Natural killer cell (primary cell): ENCODE measurements around the gene CMTM3. TPM values are rescaled to one million over a fixed set of nuclear protein-coding genes. Genes with fewer than 3 reads are reported as not detected.

Source experiments
- ATAC-seq, 3 donors: fragments of 150-1000 bp in 2 of 3; fragments of 200-7000 bp in 1 of 3; cut with Tn5 transposase; 1 replicate in 1 of 3; 2 replicates in 2 of 3; pipeline ENCODE4 v1.10.0; 2021; ENCODE audit warnings: mild to moderate bottlenecking in 2 of 3, moderate library complexity in 2 of 3
- DNase-seq, 2 donors: peaks; one replicate each; pipeline versions ENCODE4 v3.0.0 to v3.0.0-alpha.2; 2013 to 2021; ENCODE audit warnings: mixed read lengths in 1 of 2
- H3K27ac ChIP-seq: one replicate; pipeline ENCODE4 v1.5.1; 2013; ENCODE audit warnings: mild to moderate bottlenecking, low read length
- H3K27me3 ChIP-seq: one replicate; pipeline ENCODE4 v1.6.1; 2013; ENCODE audit warnings: low read length; ENCODE audit not compliant: control insufficient read depth, insufficient read depth
- H3K36me3 ChIP-seq: one replicate; pipeline ENCODE4 v1.6.1; 2013; ENCODE audit warnings: low read length; ENCODE audit not compliant: control insufficient read depth, insufficient read depth
- H3K4me1 ChIP-seq: one replicate; pipeline ENCODE4 v1.6.1; 2013; ENCODE audit warnings: low read length; ENCODE audit not compliant: control insufficient read depth, insufficient read depth
- H3K4me3 ChIP-seq: one replicate; pipeline ENCODE4 v1.5.1; 2013; ENCODE audit warnings: low read length
- H3K9me3 ChIP-seq: one replicate; pipeline ENCODE4 v1.6.1; 2013; ENCODE audit warnings: low read length; ENCODE audit not compliant: control insufficient read depth, insufficient read depth
- H3K27ac Mint-ChIP-seq, 2 donors: one replicate each; pipeline ENCODE4 v1.8.0; 2022; ENCODE audit warnings: mild to moderate bottlenecking in 2 of 2, mixed read lengths in 2 of 2, moderate library complexity in 1 of 2
- H3K27me3 Mint-ChIP-seq, 2 donors: one replicate each; pipeline ENCODE4 v1.8.0; 2022; ENCODE audit warnings: low read depth in 2 of 2, mixed read lengths in 2 of 2
- H3K36me3 Mint-ChIP-seq: one replicate; pipeline ENCODE4 v1.8.0; 2022; ENCODE audit warnings: mixed read lengths
- H3K4me1 Mint-ChIP-seq, 2 donors: one replicate each; pipeline ENCODE4 v1.8.0; 2022; ENCODE audit warnings: mixed read lengths in 2 of 2
- H3K4me3 Mint-ChIP-seq: one replicate; pipeline ENCODE4 v1.8.0; 2022; ENCODE audit warnings: mild to moderate bottlenecking, moderate library complexity, mixed read lengths
- H3K9me3 Mint-ChIP-seq, 2 donors: one replicate each; pipeline ENCODE4 v1.8.0; 2022; ENCODE audit warnings: mixed read lengths in 2 of 2
- WGBS: methylation state at CpG from one replicate; pipeline ENCODE4 v1.1.7; 2013; ENCODE audit warnings: missing lambda C conversion rate; ENCODE audit not compliant: insufficient coverage; 5-methylcytosine and 5-hydroxymethylcytosine counted together
- intact Hi-C: fragments of 100-400 bp; cut with micrococcal nuclease; formaldehyde crosslinking; loops from one replicate; pipeline ENCODE4 v1.14.2; 2022
- total RNA-seq, 4 donors: library from RNA; stranded (reverse); fragments of 120-200 nt in 1 of 4; gene quantifications; one replicate each; pipeline versions ENCODE4 v1.2.3 to v1.2.4, GENCODE V29; 2013 to 2022
- TF ChIP-seq, protein P1 (sequence below): fragments of 200-600 bp; IDR thresholded peaks from one replicate; pipeline ENCODE4 v1.8.0; 2022; ENCODE audit warnings: antibody characterized with exemption

The CMTM3 gene, protein sequence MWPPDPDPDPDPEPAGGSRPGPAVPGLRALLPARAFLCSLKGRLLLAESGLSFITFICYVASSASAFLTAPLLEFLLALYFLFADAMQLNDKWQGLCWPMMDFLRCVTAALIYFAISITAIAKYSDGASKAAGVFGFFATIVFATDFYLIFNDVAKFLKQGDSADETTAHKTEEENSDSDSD
- 10 to 100 TPM; 68.2 to 86.4 (median 85.0) TPM for total RNA-seq
- 21.9 TPM for total RNA-seq (2013)

DNA sequence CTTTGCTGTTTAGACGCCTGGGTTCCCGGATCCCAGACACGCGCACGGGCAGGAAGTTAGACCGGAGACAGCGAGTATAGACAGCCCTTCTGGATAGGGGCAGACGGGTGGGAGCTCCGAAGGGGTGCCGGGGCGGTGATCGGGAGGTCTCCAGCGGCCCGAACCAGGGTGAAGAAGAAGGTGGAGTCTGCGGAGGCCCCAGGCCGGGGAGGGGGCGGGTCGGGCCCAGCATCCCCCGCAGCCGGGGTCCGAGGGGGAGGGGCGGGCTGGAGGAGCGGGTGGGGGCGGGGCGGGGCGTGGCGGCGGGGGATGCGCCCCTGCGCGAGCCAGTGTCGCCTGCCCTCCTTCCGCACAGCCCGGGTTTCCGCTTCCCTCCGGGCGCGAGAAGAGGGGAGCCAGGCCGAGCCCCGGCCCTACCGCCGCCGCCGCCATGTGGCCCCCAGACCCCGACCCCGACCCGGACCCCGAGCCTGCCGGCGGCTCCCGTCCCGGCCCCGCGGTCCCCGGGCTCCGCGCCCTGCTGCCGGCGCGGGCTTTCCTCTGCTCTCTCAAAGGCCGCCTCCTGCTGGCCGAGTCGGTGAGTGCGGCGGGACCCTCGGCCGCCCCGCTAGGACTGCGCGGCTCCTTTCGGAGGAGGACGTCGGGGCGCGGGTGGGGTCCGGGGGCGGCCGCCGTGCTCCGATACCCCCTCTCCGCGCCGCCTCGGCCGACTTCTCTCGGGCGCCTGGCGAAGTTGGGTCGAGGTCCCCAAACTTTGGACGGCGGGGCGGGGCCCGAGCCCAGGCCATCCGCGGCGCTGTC, at the start of gene CMTM3:
CMTM3 (plus strand) TSS at position 329 of the 801 bp plus-strand sequence; CDS start at position 431, 102 bp downstream.
- H3K4me3 Mint-ChIP-seq = peak within 1 kb of the TSS; percentile 88
- under 1% methylated on average over 94 of the region's 96 CpGs for WGBS
- peak; percentile 73 to 84 for DNase-seq
- peak; percentile 59 to 78 (median 70) for ATAC-seq
- H3K27me3 ChIP-seq = no peaks in the 10 kb centered on the region
- no peaks in the 10 kb centered on the region for H3K36me3 Mint-ChIP-seq
- TF ChIP-seq, protein P1, sequence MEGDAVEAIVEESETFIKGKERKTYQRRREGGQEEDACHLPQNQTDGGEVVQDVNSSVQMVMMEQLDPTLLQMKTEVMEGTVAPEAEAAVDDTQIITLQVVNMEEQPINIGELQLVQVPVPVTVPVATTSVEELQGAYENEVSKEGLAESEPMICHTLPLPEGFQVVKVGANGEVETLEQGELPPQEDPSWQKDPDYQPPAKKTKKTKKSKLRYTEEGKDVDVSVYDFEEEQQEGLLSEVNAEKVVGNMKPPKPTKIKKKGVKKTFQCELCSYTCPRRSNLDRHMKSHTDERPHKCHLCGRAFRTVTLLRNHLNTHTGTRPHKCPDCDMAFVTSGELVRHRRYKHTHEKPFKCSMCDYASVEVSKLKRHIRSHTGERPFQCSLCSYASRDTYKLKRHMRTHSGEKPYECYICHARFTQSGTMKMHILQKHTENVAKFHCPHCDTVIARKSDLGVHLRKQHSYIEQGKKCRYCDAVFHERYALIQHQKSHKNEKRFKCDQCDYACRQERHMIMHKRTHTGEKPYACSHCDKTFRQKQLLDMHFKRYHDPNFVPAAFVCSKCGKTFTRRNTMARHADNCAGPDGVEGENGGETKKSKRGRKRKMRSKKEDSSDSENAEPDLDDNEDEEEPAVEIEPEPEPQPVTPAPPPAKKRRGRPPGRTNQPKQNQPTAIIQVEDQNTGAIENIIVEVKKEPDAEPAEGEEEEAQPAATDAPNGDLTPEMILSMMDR = peak; percentile 81
- H3K4me1 Mint-ChIP-seq = peaks cover 29 to 42% of the 10 kb centered on the region in 2 donors
- peak within 1 kb of the TSS; percentile 88 for H3K4me3 ChIP-seq
- peaks cover 10% of the 10 kb centered on the region for H3K36me3 ChIP-seq
- H3K9me3 ChIP-seq = peaks cover 9% of the 10 kb centered on the region
- H3K4me1 ChIP-seq = peaks cover 53% of the 10 kb centered on the region
- H3K9me3 Mint-ChIP-seq = no peaks in the 10 kb centered on the region
- H3K27ac Mint-ChIP-seq = peak within 1 kb of the TSS; percentile 81 to 93
- peak within 1 kb of the TSS; percentile 80 for H3K27ac ChIP-seq
- intact Hi-C loops = loop anchor here (1.0 to 10.0 kb wide), 3 partner anchors 52 to 270 kb away; partner anchors contain the start of genes CKLF and TK2
- H3K27me3 Mint-ChIP-seq = no peaks in the 10 kb centered on the region

DNA sequence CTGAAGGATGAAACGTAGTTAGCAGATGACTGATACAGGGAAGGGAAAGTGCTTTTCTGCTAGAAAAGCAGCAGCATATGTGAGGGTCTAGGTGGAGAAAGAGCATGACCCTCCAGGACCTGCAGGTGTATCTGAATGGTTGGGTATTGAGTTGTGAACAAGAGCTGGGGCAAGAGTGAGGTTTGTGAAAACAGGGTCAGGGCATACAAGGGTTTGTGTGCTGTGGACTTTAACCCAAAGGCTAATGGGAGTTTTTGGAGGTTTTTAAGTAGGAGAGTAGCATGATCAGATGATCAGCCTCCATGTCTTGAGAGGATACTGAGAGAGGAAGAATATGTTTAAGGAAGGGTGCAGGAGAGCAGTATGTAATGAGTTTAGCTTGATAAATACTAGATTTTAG, 44.4 kb upstream of the CMTM3 start:
- H3K27me3 ChIP-seq = no peaks in the 10 kb centered on the region
- peaks cover 27% of the 10 kb centered on the region for H3K4me1 ChIP-seq
- Mint-ChIP-seq H3K4me1 (peaks cover 79 to 81% of the 10 kb centered on the region in 2 donors), H3K4me3 (peak overlapping the region; percentile 54), H3K27ac (peak overlapping the region; percentile 86 to 94), H3K36me3 (no peaks in the 10 kb centered on the region), H3K9me3 (no peaks in the 10 kb centered on the region), H3K27me3 (no peaks in the 10 kb centered on the region)
- H3K27ac ChIP-seq = no peak overlapping the region
- TF ChIP-seq, protein P1 = no peak
- peaks cover 49% of the 10 kb centered on the region for H3K36me3 ChIP-seq
- WGBS = 65% methylated on average over 1 of the region's 1 CpG
- intact Hi-C loops = no loop called here
- DNase-seq (no peak), ATAC-seq (no peak)
- H3K4me3 ChIP-seq = no peak overlapping the region
- no peaks in the 10 kb centered on the region for H3K9me3 ChIP-seq

DNA sequence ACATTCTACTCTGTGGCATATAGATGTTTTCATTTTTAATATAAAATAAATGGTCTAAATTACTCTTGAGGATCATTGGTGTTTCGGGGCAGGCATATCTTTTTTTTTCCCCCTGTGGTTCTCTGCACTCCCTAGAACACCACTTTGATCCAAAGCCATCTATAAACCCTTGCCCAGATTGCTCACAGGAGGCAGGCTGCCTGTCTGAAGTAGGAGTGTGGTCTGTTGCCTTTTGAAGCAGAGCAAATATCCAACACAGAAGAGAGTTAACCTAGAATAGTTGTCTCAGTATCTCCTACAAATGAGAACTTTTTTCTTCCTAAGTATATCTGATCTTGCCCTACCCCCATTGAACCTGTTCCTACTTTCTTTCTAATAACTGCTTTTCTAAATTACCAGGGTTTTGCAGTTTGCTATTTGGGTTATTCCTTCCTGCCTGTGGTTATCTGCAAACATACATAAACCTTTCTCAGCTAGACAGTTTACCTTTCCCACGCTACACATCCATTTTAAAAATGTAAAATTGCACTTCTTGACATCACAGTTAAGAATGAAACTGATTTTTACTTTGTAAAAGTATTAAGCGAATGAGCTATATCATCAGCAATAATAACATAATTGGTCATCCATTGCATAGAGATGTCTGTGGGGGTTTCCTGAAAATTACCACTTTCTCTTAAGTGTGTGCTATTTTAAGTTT, 43.0 kb upstream of the CMTM3 start:
- intact Hi-C loops = no loop called here
- DNase-seq (no peak), ATAC-seq (peak in 2 of 3 donors; percentile 54 to 61)
- Histone ChIP-seq H3K27ac (peak overlapping the region; percentile 48), H3K27me3 (no peaks in the 10 kb centered on the region), H3K9me3 (no peaks in the 10 kb centered on the region), H3K4me3 (no peak overlapping the region), H3K36me3 (peaks cover 59% of the 10 kb centered on the region), H3K4me1 (peaks cover 26% of the 10 kb centered on the region)
- no peaks in the 10 kb centered on the region for H3K9me3 Mint-ChIP-seq
- no peaks in the 10 kb centered on the region for H3K27me3 Mint-ChIP-seq
- peaks cover 70 to 73% of the 10 kb centered on the region in 2 donors for H3K4me1 Mint-ChIP-seq
- peak overlapping the region; percentile 86 to 94 for H3K27ac Mint-ChIP-seq
- WGBS = no CpG with 5 or more reads among the region's 3 CpGs
- TF ChIP-seq, protein P1 = no peak
- peak overlapping the region; percentile 66 for H3K4me3 Mint-ChIP-seq
- no peaks in the 10 kb centered on the region for H3K36me3 Mint-ChIP-seq
